Stimulated activated CD4-positive, alpha-beta T cell treated with anti-CD3 and anti-CD28 coated beads, Interleukin-15, amount 100 ng/mL, for 48 hours (primary cell): ENCODE results near the gene SLC36A1.
"Not testable (repeated sequence)": the region's sequence is repeated elsewhere in the genome, so short reads cannot be mapped to it uniquely, and the experiment has no call there.

Source experiments
- DNase-seq, 2 donors: peaks; one replicate each; pipeline ENCODE4 v3.0.0-alpha.2; 2020; ENCODE audit warnings: low read depth in 2 of 2

SLC36A1 gene

GRCh38 chr5:151447174-151448037 lies at the start of gene SLC36A1:
SLC36A1 (plus strand) TSS chr5:151447603; CDS start chr5:151458793, 11,190 bp downstream.
- DNase-seq = peak; percentile 92 to 94

GRCh38 chr5:151405334-151406160 lies 41.9 kb upstream of the SLC36A1 start:
- no peak for DNase-seq

GRCh38 chr5:151406322-151406947 lies 41.0 kb upstream of the SLC36A1 start:
- DNase-seq = no peak

GRCh38 chr5:151408591-151409230 lies 38.7 kb upstream of the SLC36A1 start:
- DNase-seq = no peak

- DNase-seq = no peak
Measured at GRCh38 chr5:151413800-151414199, 33.6 kb upstream of the SLC36A1 start.

GRCh38 chr5:151414536-151414935 lies 32.9 kb upstream of the SLC36A1 start:
- DNase-seq = no peak

GRCh38 chr5:151417712-151418111 lies 29.7 kb upstream of the SLC36A1 start:
- no peak for DNase-seq

- DNase-seq = no peak
Measured at GRCh38 chr5:151420127-151420526, 27.3 kb upstream of the SLC36A1 start.

- DNase-seq = no peak
Measured at GRCh38 chr5:151424892-151425523, 22.4 kb upstream of the SLC36A1 start.

- not testable (repeated sequence) for DNase-seq
Measured at GRCh38 chr5:151426347-151426746, 21.1 kb upstream of the SLC36A1 start.

- no peak for DNase-seq
Measured at GRCh38 chr5:151427258-151427657, 20.1 kb upstream of the SLC36A1 start.

- no peak for DNase-seq
Measured at GRCh38 chr5:151430731-151431130, 16.7 kb upstream of the SLC36A1 start.

- no peak for DNase-seq
Measured at GRCh38 chr5:151431666-151432065, 15.7 kb upstream of the SLC36A1 start.

- no peak for DNase-seq
Measured at GRCh38 chr5:151432210-151432609, 15.2 kb upstream of the SLC36A1 start.

- no peak for DNase-seq
Measured at GRCh38 chr5:151434570-151435237, 12.7 kb upstream of the SLC36A1 start.

- no peak for DNase-seq
Measured at GRCh38 chr5:151448038-151448985, 909 bp downstream of the SLC36A1 start.

GRCh38 chr5:151449297-151449696 lies 1.9 kb downstream of the SLC36A1 start:
- no peak for DNase-seq

GRCh38 chr5:151449839-151450238 lies 2.4 kb downstream of the SLC36A1 start:
- no peak for DNase-seq

GRCh38 chr5:151450605-151451004 lies 3.2 kb downstream of the SLC36A1 start:
- no peak for DNase-seq
